ENCODE results near the gene NFIX. TPM values are rescaled to one million over a fixed set of nuclear protein-coding genes. Genes with fewer than 3 reads are reported as not detected.

Gene NFIX
- total and polyA plus RNA-seq, 9 of the 15 experiments (the other 6 are each of a cell fraction or from before 2014, with no cell fraction given) = 0.28 to 26.8 (median 5.4) TPM

- TF ChIP-seq UBTF (IDR thresholded peaks at IDR 0.05; ENCODE audit: borderline replicate concordance in 1 of 2, low read depth in 2 of 2, low read length in 2 of 2) = peak in 1 of 2 experiments; percentile 82; a peak in 2 of 4 replicates
- TF ChIP-seq RNF219 (CRISPR knock-in tag; IDR thresholded peaks at IDR 0.05) = no peak
- no peak; the same call in 1 of the 2 replicates for TF ChIP-seq NCOR1 (IDR thresholded peaks at IDR 0.05)
- peak; percentile 73; the same call in 1 of the 2 replicates for TF ChIP-seq NBN (IDR thresholded peaks at IDR 0.05; ENCODE audit: low read depth)
- peak; percentile 24; the same call in 1 of the 2 replicates for TF ChIP-seq EP300 (IDR thresholded peaks at IDR 0.05; ENCODE audit: low read length)
- TF ChIP-seq CREM (IDR thresholded peaks at IDR 0.05; ENCODE audit: low read depth) = peak; percentile 72
- TF ChIP-seq ZNF830 (CRISPR knock-in tag; IDR thresholded peaks at IDR 0.05) = no peak
- no peak for TF ChIP-seq THRAP3 (IDR thresholded peaks at IDR 0.05; ENCODE audit: borderline replicate concordance)
- TF ChIP-seq ZNF23 (CRISPR knock-in tag; IDR thresholded peaks at IDR 0.05) = no peak
- TF ChIP-seq RBFOX2 (IDR thresholded peaks at IDR 0.05; ENCODE audit: low read depth, low read length) = no peak; the same call in 1 of the 2 replicates
- no peak for TF ChIP-seq NONO (IDR thresholded peaks at IDR 0.05; ENCODE audit: low read depth in 2 of 2, low read length in 1 of 2)
- TF ChIP-seq PKNOX1 (IDR thresholded peaks at IDR 0.05) = no peak
- TF ChIP-seq MXI1 (IDR thresholded peaks at IDR 0.05; ENCODE audit: low read depth, low read length) = no peak
- peak in 1 of 2 experiments; percentile 26 for TF ChIP-seq E2F6 (IDR thresholded peaks at IDR 0.05; ENCODE audit: borderline replicate concordance in 1 of 2, extremely low read depth in 1 of 2, insufficient read depth in 1 of 2, insufficient read length in 1 of 2, low read depth in 1 of 2, low read length in 1 of 2, poor library complexity in 1 of 2, severe bottlenecking in 1 of 2)
- TF ChIP-seq ZNF655 (CRISPR knock-in tag; IDR thresholded peaks at IDR 0.05) = no peak
- no peak for TF ChIP-seq ZKSCAN1 (IDR thresholded peaks at IDR 0.05; ENCODE audit: low read depth, low read length)
Measured at GRCh38 chr19:13117772-13118423, 122.6 kb downstream of the NFIX start, which contains the start of gene NACC1 (continued).
